HepG2 (cell line): Measurements from ENCODE around the gene GFAP. TPM values are rescaled to one million over a fixed set of nuclear protein-coding genes. Genes with fewer than 3 reads are reported as not detected.

ENCODE experiments used
- ATAC-seq: fragments of 200-7000 bp; cut with Tn5 transposase; 3 replicates; pipeline ENCODE4 v1.9.1; 2020; ENCODE audit warnings: mild to moderate bottlenecking, moderate library complexity
- BruUV-seq: library from RNA; stranded (reverse); fragments of 400-500 nt; replicated peaks from 2 replicates; lab custom pipeline; 2021; lab: Mats Ljungman, UMichigan
- CTCF ChIA-PET: fragments of 300-600 bp; formaldehyde crosslinking; extraction: SDS; loops from one replicate; lab custom pipeline; 2021; ENCODE audit warnings: low total read pairs, inconsistent platforms, low intra/inter-chr PET ratio; lab: Yijun Ruan, JAX
- POLR2A ChIA-PET: fragments of 350-600 bp; sonication (Branson Sonifier 250); formaldehyde crosslinking; loops from one replicate; lab custom pipeline; 2020; ENCODE audit warnings: antibody characterized with exemption, inconsistent platforms; lab: Yijun Ruan, JAX
- DNase-seq: peaks from one replicate; pipeline ENCODE4 v3.0.0-alpha.2; 2015; ENCODE audit warnings: low spot score
- FAIRE-seq: peaks from 3 replicates; lab custom pipeline; 2011; peaks lifted over from hg19 to GRCh38; lab: Jason Lieb, UNC
- H2AFZ ChIP-seq: one replicate; pipeline ENCODE4 v1.6.1; 2011; ENCODE audit warnings: low read length, inconsistent platforms
- H3K27ac ChIP-seq: fragments of 300-600 bp; 3 replicates; pipeline ENCODE4 v1.8.0; 2011; ENCODE audit warnings: mixed run types, mild to moderate bottlenecking, mixed read lengths, low read length, inconsistent platforms; ENCODE audit not compliant: insufficient read depth; ENCODE audit errors: extremely low read length
- H3K27me3 ChIP-seq, 2 experiments: fragments of 200-600 bp in 1 of 2; 2 replicates in 1 of 2; 3 replicates in 1 of 2; pipeline versions ENCODE4 v1.6.0 to v1.8.0; 2011; ENCODE audit warnings: low read length in 2 of 2, mild to moderate bottlenecking in 2 of 2, moderate library complexity in 2 of 2, inconsistent platforms in 1 of 2; ENCODE audit not compliant: insufficient read depth in 2 of 2, control insufficient read depth in 1 of 2
- H3K36me3 ChIP-seq, 2 experiments: fragments of 200-600 bp in 1 of 2; replicated peaks in 1 of 2; 2 replicates in 1 of 2; 3 replicates in 1 of 2; pipeline versions ENCODE4 v1.5.1 to v1.8.0; 2011; ENCODE audit warnings: low read length in 2 of 2, inconsistent platforms in 1 of 2; ENCODE audit not compliant: insufficient read depth in 2 of 2, control insufficient read depth in 1 of 2
- H3K4me1 ChIP-seq: 2 replicates; pipeline ENCODE4 v1.5.1; 2012; ENCODE audit warnings: low read length, inconsistent platforms; ENCODE audit not compliant: insufficient read depth
- H3K4me2 ChIP-seq: 2 replicates; pipeline ENCODE4 v1.6.0; 2011; ENCODE audit warnings: low read depth, low read length, inconsistent platforms
- H3K4me3 ChIP-seq, 3 experiments: fragments of 200-600 bp in 1 of 3; sonication (generic), shearing (Covaris generic) in 1 of 3; replicated peaks in 1 of 3; 2 replicates each; pipeline ENCODE4 v1.5.1; 2011 to 2016; ENCODE audit warnings: low read length in 3 of 3, inconsistent platforms in 2 of 3, low read depth in 2 of 3, mild to moderate bottlenecking in 2 of 3, control low read depth in 1 of 3, mixed read lengths in 1 of 3; ENCODE audit not compliant: insufficient read depth in 1 of 3
- H3K79me2 ChIP-seq: one replicate; pipeline ENCODE4 v1.6.1; 2011; ENCODE audit warnings: low read length, inconsistent platforms; ENCODE audit not compliant: insufficient read depth
- H3K9ac ChIP-seq: 2 replicates; pipeline ENCODE4 v1.6.0; 2011; ENCODE audit warnings: mild to moderate bottlenecking, low read depth, low read length, inconsistent platforms; ENCODE audit not compliant: insufficient read depth
- H3K9me3 ChIP-seq: 2 replicates; pipeline ENCODE4 v1.5.1; 2012; ENCODE audit warnings: mild to moderate bottlenecking, low read length
- H4K20me1 ChIP-seq: 2 replicates; pipeline ENCODE4 v1.6.0; 2011; ENCODE audit warnings: inconsistent platforms, mild to moderate bottlenecking, low read length, moderate library complexity; ENCODE audit not compliant: insufficient read depth
- ATF1 ChIP-seq: IDR thresholded peaks from 2 replicates; pipeline ENCODE4 v1.6.1; 2016; ENCODE audit warnings: mild to moderate bottlenecking, control low read depth
- ATF2 ChIP-seq: sonication (generic); formaldehyde crosslinking; IDR thresholded peaks from 2 replicates; pipeline ENCODE4 v1.4.0; 2020; ENCODE audit warnings: missing genetic modification reagents
- ATF4 ChIP-seq, 2 experiments: fragments of 450-650 bp in 1 of 2; sonication (generic) in 1 of 2; formaldehyde crosslinking; IDR thresholded peaks; 2 replicates each; pipeline versions ENCODE4 v1.5.0 to v1.8.0; 2020 to 2022; ENCODE audit warnings: mild to moderate bottlenecking in 1 of 2, missing genetic modification reagents in 1 of 2
- CAMTA2 ChIP-seq: sonication (generic); formaldehyde crosslinking; IDR thresholded peaks from 2 replicates; pipeline ENCODE4 v1.4.0; 2020; ENCODE audit warnings: mild to moderate bottlenecking, missing genetic modification reagents, borderline replicate concordance
- ETV6 ChIP-seq: sonication (generic); formaldehyde crosslinking; conservative IDR thresholded peaks from 2 replicates; pipeline ENCODE4 v1.4.0; 2020; ENCODE audit warnings: missing genetic modification reagents
- JARID2 ChIP-seq: sonication (generic); formaldehyde crosslinking; IDR thresholded peaks from 2 replicates; pipeline ENCODE4 v1.8.1; 2023; ENCODE audit warnings: missing genetic modification reagents, inconsistent platforms; ENCODE audit not compliant: insufficient replicate concordance
- MATR3 ChIP-seq: sonication (generic); formaldehyde crosslinking; IDR thresholded peaks from 2 replicates; pipeline ENCODE4 v1.4.0; 2020; ENCODE audit warnings: missing genetic modification reagents
- MEIS1 ChIP-seq: sonication (generic); formaldehyde crosslinking; IDR thresholded peaks from 2 replicates; pipeline ENCODE4 v1.9.0; 2021; ENCODE audit warnings: mild to moderate bottlenecking, missing genetic modification reagents, moderate library complexity, borderline replicate concordance
- MYC ChIP-seq: sonication (generic); formaldehyde crosslinking; IDR thresholded peaks from 2 replicates; pipeline ENCODE4 v1.9.0; 2021; ENCODE audit warnings: missing genetic modification reagents, borderline replicate concordance
- NR0B2 ChIP-seq: sonication (generic); formaldehyde crosslinking; IDR thresholded peaks from 2 replicates; pipeline ENCODE4 v1.4.0; 2020; ENCODE audit warnings: mild to moderate bottlenecking, missing genetic modification reagents
- U2AF1 ChIP-seq: fragments of 200-400 bp; formaldehyde crosslinking; optimal IDR thresholded peaks from 2 replicates; pipeline ENCODE3; 2017; ENCODE audit warnings: mild to moderate bottlenecking, low read depth, low read length
- ZNF224 ChIP-seq: sonication (generic); formaldehyde crosslinking; IDR thresholded peaks from 2 replicates; pipeline ENCODE4 v1.5.0; 2020; ENCODE audit warnings: mild to moderate bottlenecking, missing genetic modification reagents
- ZNF576 ChIP-seq: sonication (generic); formaldehyde crosslinking; IDR thresholded peaks from 2 replicates; pipeline ENCODE4 v1.4.0; 2020; ENCODE audit warnings: mild to moderate bottlenecking, missing genetic modification reagents
- ZSCAN9 ChIP-seq: IDR thresholded peaks from 2 replicates; pipeline ENCODE4 v1.6.1; 2016; ENCODE audit warnings: borderline replicate concordance
- WGBS: methylation state at CpG from one replicate; pipeline ENCODE4 v1.1.6; 2017; ENCODE audit warnings: low lambda C conversion rate; 5-methylcytosine and 5-hydroxymethylcytosine counted together
- in situ Hi-C: cut with HindIII; loops from 2 replicates; pipeline ENCODE4 v1.10.0; 2017; ENCODE audit warnings: low pct_unique_long_range_greater_than_20kb; ENCODE audit not compliant: extremely low pct_ligation_motif_present
- intact Hi-C: fragments of 100-400 bp; cut with micrococcal nuclease; formaldehyde crosslinking; loops from one replicate; pipeline ENCODE4 v1.10.0; 2022; ENCODE audit not compliant: unreplicated experiment
- polyA plus RNA-seq, 8 experiments: library from polyadenylated mRNA; depleted of rRNA in 3 of 8; stranded (reverse) in 7 of 8; unstranded in 1 of 8; fragments of >200 nt; fragmentation: Illumina TruSeq in 4 of 8; extraction: Trizol in 4 of 8; gene quantifications; 2 replicates each; pipeline versions ENCODE4 v1.2.1 to v1.2.3, GENCODE V29; 2011 to 2016; ENCODE audit warnings: low read depth in 4 of 8, missing spikeins in 1 of 8, mixed read lengths in 1 of 8; ENCODE audit not compliant: insufficient read depth in 1 of 8
- total RNA-seq, 5 experiments: library from RNA; depleted of rRNA; stranded (reverse); fragments of >200 nt; fragmentation: Illumina TruSeq; extraction: Trizol; gene quantifications; 2 replicates each; pipeline ENCODE4 v1.2.3, GENCODE V29; 2016; ENCODE audit warnings: low read depth in 1 of 5
- TF ChIP-seq, protein P1 (sequence below): sonication (generic); formaldehyde crosslinking; IDR thresholded peaks from 2 replicates; pipeline ENCODE4 v1.4.0; 2020; ENCODE audit warnings: missing genetic modification reagents; ENCODE audit errors: not compliant biosample characterization
- TF ChIP-seq, protein P2 (sequence below): sonication (generic); formaldehyde crosslinking; IDR thresholded peaks from 2 replicates; pipeline ENCODE4 v1.4.0; 2020; ENCODE audit warnings: mild to moderate bottlenecking, missing genetic modification reagents

The GFAP gene
- total and polyA plus RNA-seq, 2 of the 13 experiments (the other 11 are each of a cell fraction or from before 2014, with no cell fraction given): 0.11 to 0.29 TPM

DNA sequence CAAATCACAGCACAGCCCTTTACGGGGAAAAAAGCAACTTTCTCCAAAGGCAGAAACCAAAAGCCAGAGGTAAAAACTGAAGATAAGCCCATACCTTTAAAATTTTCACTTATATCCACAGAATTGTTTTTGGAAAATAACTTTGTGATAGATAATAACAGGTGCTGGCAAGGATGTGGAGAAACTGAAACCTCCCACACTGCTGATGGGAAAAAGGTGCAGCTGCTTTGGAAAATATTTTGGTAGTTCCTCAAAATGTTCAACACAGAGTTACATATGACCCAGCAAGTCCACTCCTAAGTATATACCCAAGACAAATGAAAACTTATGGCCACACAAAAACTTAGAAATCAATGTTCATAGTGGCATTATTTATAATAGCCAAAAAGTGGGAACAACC, 28.3 kb downstream of the GFAP start (continued):
- TF ChIP-seq, protein P1, sequence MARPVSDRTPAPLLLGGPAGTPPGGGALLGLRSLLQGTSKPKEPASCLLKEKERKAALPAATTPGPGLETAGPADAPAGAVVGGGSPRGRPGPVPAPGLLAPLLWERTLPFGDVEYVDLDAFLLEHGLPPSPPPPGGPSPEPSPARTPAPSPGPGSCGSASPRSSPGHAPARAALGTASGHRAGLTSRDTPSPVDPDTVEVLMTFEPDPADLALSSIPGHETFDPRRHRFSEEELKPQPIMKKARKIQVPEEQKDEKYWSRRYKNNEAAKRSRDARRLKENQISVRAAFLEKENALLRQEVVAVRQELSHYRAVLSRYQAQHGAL (CRISPR knock-in tag): no peak

- DNase-seq: no peak
- BruUV-seq: no TSS peak
- Histone ChIP-seq H3K27ac (no peak overlapping the region), H3K9ac (no peak overlapping the region), H3K27me3 (no peaks in the 10 kb centered on the region), H3K36me3 (peaks cover 34 to 71% of the 10 kb centered on the region in 2 experiments), H2AFZ (no peak overlapping the region), H3K79me2 (peaks cover 28% of the 10 kb centered on the region), H3K4me2 (no peak overlapping the region), H3K4me1 (peaks cover 22% of the 10 kb centered on the region), H3K9me3 (no peaks in the 10 kb centered on the region), H4K20me1 (peaks cover 22% of the 10 kb centered on the region), H3K4me3 (no peak overlapping the region)
- in situ Hi-C loops (no loop called here), intact Hi-C loops (no loop called here)
- ChIA-PET CTCF (no interaction called here), POLR2A (no interaction called here)
- ATAC-seq: no peak
- WGBS: 93% methylated on average over 2 of the region's 2 CpGs
- FAIRE-seq: no peak
- TF ChIP-seq NR0B2 (CRISPR knock-in tag): no peak
- TF ChIP-seq, protein P2, sequence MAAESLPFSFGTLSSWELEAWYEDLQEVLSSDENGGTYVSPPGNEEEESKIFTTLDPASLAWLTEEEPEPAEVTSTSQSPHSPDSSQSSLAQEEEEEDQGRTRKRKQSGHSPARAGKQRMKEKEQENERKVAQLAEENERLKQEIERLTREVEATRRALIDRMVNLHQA: no peak
- no peak for TF ChIP-seq ZSCAN9 (CRISPR knock-in tag)
- no peak for TF ChIP-seq ZNF224 (CRISPR knock-in tag)
- TF ChIP-seq CAMTA2 (CRISPR knock-in tag): no peak
- TF ChIP-seq ZNF576: no peak
- no peak for TF ChIP-seq MATR3 (CRISPR knock-in tag)
- TF ChIP-seq U2AF1: no peak
- no peak for TF ChIP-seq ATF1
- TF ChIP-seq ATF2 (CRISPR knock-in tag): no peak
- no peak for TF ChIP-seq JARID2 (CRISPR knock-in tag)
- no peak for TF ChIP-seq ATF4 (CRISPR knock-in tag; IDR thresholded peaks at IDR 0.05)
- no peak for TF ChIP-seq MEIS1 (CRISPR knock-in tag)
- no peak for TF ChIP-seq ETV6 (CRISPR knock-in tag)
- no peak for TF ChIP-seq MYC (CRISPR knock-in tag)
Measured at GRCh38 chr17:44884941-44885340, 30.4 kb downstream of the GFAP start.
